ENCODE measurements around the gene NCAPH2. TPM values are rescaled to one million over a fixed set of nuclear protein-coding genes. Genes with fewer than 3 reads are reported as not detected.
A peak's percentile ranks its signal among the peaks of the same experiment; 100 is the strongest.

The NCAPH2 gene
- total and polyA plus RNA-seq, 9 of the 15 experiments (the other 6 are each of a cell fraction or from before 2014, with no cell fraction given): 3.6 to 88.6 (median 32.4) TPM

GRCh38 chr22:50526834-50527801 lies 19.1 kb downstream of the NCAPH2 start (continued):
- TF ChIP-seq ARID4B (CRISPR knock-in tag; IDR thresholded peaks at IDR 0.05) (0 out of 2 replicates have a peak, but pooled peaks have one; percentile 1), NR2C2 (CRISPR knock-in tag; IDR thresholded peaks at IDR 0.05) (no peak), NR2C2 (tag; IDR thresholded peaks at IDR 0.05) (peak; percentile 68), SP1 (CRISPR knock-in tag; IDR thresholded peaks at IDR 0.05) (0 out of 2 replicates have a peak, but pooled peaks have one; percentile 22), RFX1 (IDR thresholded peaks at IDR 0.05) (no peak), HDGF (IDR thresholded peaks at IDR 0.05) (peak; percentile 58), KDM2B (CRISPR knock-in tag; IDR thresholded peaks at IDR 0.05) (no peak), ZZZ3 (IDR thresholded peaks at IDR 0.05) (no peak), SMARCB1 (IDR thresholded peaks at IDR 0.05; ENCODE audit: insufficient read length, low read depth) (no peak), MCM5 (IDR thresholded peaks at IDR 0.05; ENCODE audit: low read depth) (no peak), HDAC6 (IDR thresholded peaks at IDR 0.05; ENCODE audit: low read depth, low read length) (no peak), PCBP2 (IDR thresholded peaks at IDR 0.05; ENCODE audit: low read depth, low read length, poor library complexity, severe bottlenecking) (no peak), ZNF212 (CRISPR knock-in tag; IDR thresholded peaks at IDR 0.05) (no peak), NKRF (IDR thresholded peaks at IDR 0.05; ENCODE audit: borderline replicate concordance) (0 out of 2 replicates have a peak, but pooled peaks have one; percentile 21), ATF3 (IDR thresholded peaks at IDR 0.05) (no peak), ATF3 (CRISPR knock-in tag; conservative IDR thresholded peaks at IDR 0.05) (no peak)
- TF ChIP-seq, protein P1, sequence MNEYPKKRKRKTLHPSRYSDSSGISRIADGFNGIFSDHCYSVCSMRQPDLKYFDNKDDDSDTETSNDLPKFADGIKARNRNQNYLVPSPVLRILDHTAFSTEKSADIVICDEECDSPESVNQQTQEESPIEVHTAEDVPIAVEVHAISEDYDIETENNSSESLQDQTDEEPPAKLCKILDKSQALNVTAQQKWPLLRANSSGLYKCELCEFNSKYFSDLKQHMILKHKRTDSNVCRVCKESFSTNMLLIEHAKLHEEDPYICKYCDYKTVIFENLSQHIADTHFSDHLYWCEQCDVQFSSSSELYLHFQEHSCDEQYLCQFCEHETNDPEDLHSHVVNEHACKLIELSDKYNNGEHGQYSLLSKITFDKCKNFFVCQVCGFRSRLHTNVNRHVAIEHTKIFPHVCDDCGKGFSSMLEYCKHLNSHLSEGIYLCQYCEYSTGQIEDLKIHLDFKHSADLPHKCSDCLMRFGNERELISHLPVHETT (CRISPR knock-in tag; conservative IDR thresholded peaks at IDR 0.05 in 1 of 2, IDR thresholded peaks at IDR 0.05 in 1 of 2): 0 out of 4 replicates have a peak, but pooled peaks of 1 of the 2 experiments have one; percentile 10
